ENCODE results near the gene CSMD2.

CSMD2 gene

GRCh38 chr1:33975961-33976360 lies 189.1 kb downstream of the CSMD2 start:
- Histone ChIP-seq H3K27ac (no peak overlapping the region), H3K4me3 (ENCODE audit: low read depth in 1 of 2, low read length in 1 of 2) (no peak overlapping the region), H3K4me1 (ENCODE audit: control insufficient read depth in 1 of 2, insufficient read depth in 1 of 2, low read depth in 1 of 2, low read length in 1 of 2) (no peaks in the 10 kb centered on the region), H3K9me3 (no peaks in the 10 kb centered on the region), H3K36me3 (no peaks in the 10 kb centered on the region), H3K27me3 (no peaks in the 10 kb centered on the region)
- no peak for TF ChIP-seq CTCF (IDR thresholded peaks at IDR 0.05)

GRCh38 chr1:33973799-33974545 lies 191.1 kb downstream of the CSMD2 start:
- no peaks in the 10 kb centered on the region for H3K4me1 ChIP-seq (ENCODE audit: control insufficient read depth in 1 of 2, insufficient read depth in 1 of 2, low read depth in 1 of 2, low read length in 1 of 2)
- no peaks in the 10 kb centered on the region for H3K36me3 ChIP-seq
- H3K9me3 ChIP-seq, result no peaks in the 10 kb centered on the region
- H3K4me3 ChIP-seq (ENCODE audit: low read depth in 1 of 2, low read length in 1 of 2), result no peak overlapping the region
- H3K27ac ChIP-seq, result no peak overlapping the region
- H3K27me3 ChIP-seq, result no peaks in the 10 kb centered on the region
- TF ChIP-seq CTCF (IDR thresholded peaks at IDR 0.05), result no peak

- no peak overlapping the region for H3K4me3 ChIP-seq (ENCODE audit: low read depth in 1 of 2, low read length in 1 of 2)
- H3K27me3 ChIP-seq, result no peaks in the 10 kb centered on the region
- no peaks in the 10 kb centered on the region for H3K36me3 ChIP-seq
- no peaks in the 10 kb centered on the region for H3K9me3 ChIP-seq
- no peak for TF ChIP-seq CTCF (IDR thresholded peaks at IDR 0.05)
- no peaks in the 10 kb centered on the region for H3K4me1 ChIP-seq (ENCODE audit: control insufficient read depth in 1 of 2, insufficient read depth in 1 of 2, low read depth in 1 of 2, low read length in 1 of 2)
- H3K27ac ChIP-seq, result no peak overlapping the region
Measured at GRCh38 chr1:33972676-33973395, 192.2 kb downstream of the CSMD2 start.

- no peaks in the 10 kb centered on the region for H3K4me1 ChIP-seq (ENCODE audit: control insufficient read depth in 1 of 2, insufficient read depth in 1 of 2, low read depth in 1 of 2, low read length in 1 of 2)
- H3K27me3 ChIP-seq, result no peaks in the 10 kb centered on the region
- H3K36me3 ChIP-seq, result no peaks in the 10 kb centered on the region
- no peaks in the 10 kb centered on the region for H3K9me3 ChIP-seq
- no peak overlapping the region for H3K4me3 ChIP-seq (ENCODE audit: low read depth in 1 of 2, low read length in 1 of 2)
- H3K27ac ChIP-seq, result no peak overlapping the region
- no peak for TF ChIP-seq CTCF (IDR thresholded peaks at IDR 0.05)
Measured at GRCh38 chr1:33971913-33972312, 193.1 kb downstream of the CSMD2 start.

- Histone ChIP-seq H3K36me3 (no peaks in the 10 kb centered on the region), H3K9me3 (no peaks in the 10 kb centered on the region), H3K27ac (no peak overlapping the region), H3K4me1 (ENCODE audit: control insufficient read depth in 1 of 2, insufficient read depth in 1 of 2, low read depth in 1 of 2, low read length in 1 of 2) (no peaks in the 10 kb centered on the region), H3K4me3 (ENCODE audit: low read depth in 1 of 2, low read length in 1 of 2) (no peak overlapping the region), H3K27me3 (no peaks in the 10 kb centered on the region)
- no peak for TF ChIP-seq CTCF (IDR thresholded peaks at IDR 0.05)
Measured at GRCh38 chr1:33971018-33971710, 193.9 kb downstream of the CSMD2 start.

Data from neutrophil (primary cell).